Measurements from ENCODE around the gene ANKRD50. TPM values are rescaled to one million over a fixed set of nuclear protein-coding genes. Genes with fewer than 3 reads are reported as not detected.

Gene ANKRD50
- total RNA-seq, 1 donor from 2014 or later = 58.9 TPM

GRCh38 chr4:124641715-124642381 is 70.7 kb downstream of the ANKRD50 start:
- Mint-ChIP-seq H3K36me3 (ENCODE audit: unreplicated experiment) (no peaks in the 10 kb centered on the region), H3K9me3 (ENCODE audit: unreplicated experiment) (peaks cover 2% of the 10 kb centered on the region), H3K27ac (ENCODE audit: unreplicated experiment) (no peak overlapping the region)

DNA sequence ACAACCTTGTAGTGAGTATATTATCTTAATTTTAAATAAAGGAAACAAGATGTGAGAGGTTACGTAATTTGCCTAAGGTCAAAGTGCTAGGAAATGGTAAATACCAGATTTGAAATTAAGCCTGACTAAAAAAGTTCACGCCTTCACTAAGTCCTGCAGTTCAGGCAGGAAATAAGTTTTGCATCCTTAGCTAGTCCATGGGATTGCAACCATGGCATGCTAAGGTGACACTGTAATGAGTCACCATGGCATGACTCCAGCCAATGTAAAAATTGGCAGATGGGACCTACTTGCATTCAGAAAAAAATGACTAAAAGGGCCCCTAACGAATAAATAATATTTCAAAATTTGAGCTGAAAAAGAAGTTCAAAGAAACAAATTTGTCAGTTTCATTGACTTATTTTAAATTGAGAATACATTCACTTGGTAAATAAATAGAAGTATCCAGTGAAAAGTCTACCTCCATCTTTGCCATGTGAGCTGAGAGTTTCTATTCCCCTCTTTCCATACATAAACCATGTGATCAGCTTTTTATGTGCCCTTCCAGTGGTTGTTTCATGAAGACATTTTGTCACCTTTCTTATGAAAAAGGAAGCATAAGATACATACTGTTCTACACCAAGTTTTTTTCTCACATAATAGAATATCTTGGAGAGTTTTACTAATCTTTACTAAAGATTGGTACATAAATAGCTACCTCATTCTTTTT is 72.4 kb downstream of the ANKRD50 start:
- Mint-ChIP-seq H3K4me3 (ENCODE audit: unreplicated experiment) (no peak overlapping the region), H3K36me3 (ENCODE audit: unreplicated experiment) (no peaks in the 10 kb centered on the region), H3K4me1 (ENCODE audit: low read depth, unreplicated experiment) (peaks cover 18% of the 10 kb centered on the region), H3K27ac (ENCODE audit: unreplicated experiment) (no peak overlapping the region), H3K9me3 (ENCODE audit: unreplicated experiment) (peaks cover 5% of the 10 kb centered on the region), H3K27me3 (ENCODE audit: unreplicated experiment) (no peaks in the 10 kb centered on the region)
- no peak for DNase-seq
- TF ChIP-seq, protein P1, sequence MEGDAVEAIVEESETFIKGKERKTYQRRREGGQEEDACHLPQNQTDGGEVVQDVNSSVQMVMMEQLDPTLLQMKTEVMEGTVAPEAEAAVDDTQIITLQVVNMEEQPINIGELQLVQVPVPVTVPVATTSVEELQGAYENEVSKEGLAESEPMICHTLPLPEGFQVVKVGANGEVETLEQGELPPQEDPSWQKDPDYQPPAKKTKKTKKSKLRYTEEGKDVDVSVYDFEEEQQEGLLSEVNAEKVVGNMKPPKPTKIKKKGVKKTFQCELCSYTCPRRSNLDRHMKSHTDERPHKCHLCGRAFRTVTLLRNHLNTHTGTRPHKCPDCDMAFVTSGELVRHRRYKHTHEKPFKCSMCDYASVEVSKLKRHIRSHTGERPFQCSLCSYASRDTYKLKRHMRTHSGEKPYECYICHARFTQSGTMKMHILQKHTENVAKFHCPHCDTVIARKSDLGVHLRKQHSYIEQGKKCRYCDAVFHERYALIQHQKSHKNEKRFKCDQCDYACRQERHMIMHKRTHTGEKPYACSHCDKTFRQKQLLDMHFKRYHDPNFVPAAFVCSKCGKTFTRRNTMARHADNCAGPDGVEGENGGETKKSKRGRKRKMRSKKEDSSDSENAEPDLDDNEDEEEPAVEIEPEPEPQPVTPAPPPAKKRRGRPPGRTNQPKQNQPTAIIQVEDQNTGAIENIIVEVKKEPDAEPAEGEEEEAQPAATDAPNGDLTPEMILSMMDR (IDR thresholded peaks at IDR 0.05; ENCODE audit: partially characterized antibody, unreplicated experiment) = no peak

More at GRCh38 chr4:124641715-124642381, 70.7 kb downstream of the ANKRD50 start:
- peaks cover 6% of the 10 kb centered on the region for H3K4me1 Mint-ChIP-seq (ENCODE audit: low read depth, unreplicated experiment)
- DNase-seq = no peak
- TF ChIP-seq, protein P1 (IDR thresholded peaks at IDR 0.05; ENCODE audit: partially characterized antibody, unreplicated experiment) = no peak
- no peaks in the 10 kb centered on the region for H3K27me3 Mint-ChIP-seq (ENCODE audit: unreplicated experiment)
- no peak overlapping the region for H3K4me3 Mint-ChIP-seq (ENCODE audit: unreplicated experiment)

DNA sequence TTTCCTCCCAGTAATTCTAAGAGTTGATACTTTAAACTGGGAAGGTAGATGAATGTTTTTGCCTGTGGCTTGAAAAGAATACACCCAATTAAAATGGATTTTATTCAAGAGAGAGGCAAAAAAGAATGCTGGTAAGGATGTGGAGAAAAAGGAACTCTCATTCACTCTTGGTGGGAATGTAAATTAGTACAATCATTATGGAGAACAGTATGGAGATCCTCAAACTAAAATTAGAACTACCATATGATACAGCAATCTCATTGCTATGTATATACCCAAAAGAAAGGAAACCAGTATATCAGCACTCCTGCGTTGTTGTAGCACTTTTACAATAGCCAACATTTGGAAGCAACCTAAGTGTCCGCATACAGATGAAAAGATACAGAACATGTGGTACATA is 75.2 kb downstream of the ANKRD50 start:
- peak overlapping the region; percentile 74 for H3K27ac Mint-ChIP-seq (ENCODE audit: unreplicated experiment)
- TF ChIP-seq, protein P1 (IDR thresholded peaks at IDR 0.05; ENCODE audit: partially characterized antibody, unreplicated experiment) = no peak
- H3K4me3 Mint-ChIP-seq (ENCODE audit: unreplicated experiment) = no peak overlapping the region
- no peaks in the 10 kb centered on the region for H3K36me3 Mint-ChIP-seq (ENCODE audit: unreplicated experiment)
- peaks cover 5% of the 10 kb centered on the region for H3K9me3 Mint-ChIP-seq (ENCODE audit: unreplicated experiment)
- no peaks in the 10 kb centered on the region for H3K27me3 Mint-ChIP-seq (ENCODE audit: unreplicated experiment)
- no peak for DNase-seq
- peaks cover 21% of the 10 kb centered on the region for H3K4me1 Mint-ChIP-seq (ENCODE audit: low read depth, unreplicated experiment)

DNA sequence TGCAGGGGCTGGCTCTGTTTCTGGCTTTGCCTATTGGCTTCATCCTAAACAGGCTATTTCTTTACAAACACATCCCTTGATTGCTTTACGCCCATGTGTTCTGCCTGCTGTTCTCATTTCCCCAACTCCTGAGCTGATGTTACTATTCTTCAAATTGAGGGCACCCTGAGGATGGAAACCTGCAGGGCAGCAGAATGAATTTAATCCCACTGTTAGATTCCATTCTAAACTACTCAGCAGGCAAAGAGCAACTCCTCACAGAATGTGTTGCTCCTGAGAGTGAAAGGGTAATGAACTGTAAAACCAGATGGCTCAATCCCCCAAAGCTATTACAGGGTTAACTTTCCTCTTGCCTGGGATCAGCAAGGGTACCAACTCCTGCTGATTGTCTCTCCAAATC is 75.7 kb downstream of the ANKRD50 start:
- Mint-ChIP-seq H3K4me3 (ENCODE audit: unreplicated experiment) (peak overlapping the region; percentile 55), H3K27ac (ENCODE audit: unreplicated experiment) (peak overlapping the region; percentile 74), H3K4me1 (ENCODE audit: low read depth, unreplicated experiment) (peaks cover 19% of the 10 kb centered on the region), H3K27me3 (ENCODE audit: unreplicated experiment) (no peaks in the 10 kb centered on the region), H3K36me3 (ENCODE audit: unreplicated experiment) (no peaks in the 10 kb centered on the region), H3K9me3 (ENCODE audit: unreplicated experiment) (peaks cover 5% of the 10 kb centered on the region)
- TF ChIP-seq, protein P1 (IDR thresholded peaks at IDR 0.05; ENCODE audit: partially characterized antibody, unreplicated experiment) = no peak
- DNase-seq = no peak

DNA sequence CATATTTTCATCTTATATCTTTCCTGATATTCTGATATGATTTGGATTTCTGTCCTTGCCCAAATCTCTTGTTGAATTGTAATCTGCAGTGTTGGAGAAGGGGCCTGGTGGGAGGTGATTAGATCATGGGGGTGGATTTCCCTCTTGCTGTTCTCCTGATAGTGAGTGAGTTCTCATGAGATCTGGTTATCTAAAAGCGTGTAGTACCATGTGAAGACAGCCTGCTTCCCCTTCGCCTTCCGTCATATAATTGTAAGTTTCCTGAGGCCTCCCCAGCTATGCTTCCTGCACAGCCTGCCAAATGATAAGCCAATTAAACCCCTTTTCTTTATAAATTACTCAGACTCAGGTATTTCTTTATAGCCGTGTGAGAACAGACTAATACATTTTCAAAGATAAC is 77.2 kb downstream of the ANKRD50 start:
- peaks cover 18% of the 10 kb centered on the region for H3K4me1 Mint-ChIP-seq (ENCODE audit: low read depth, unreplicated experiment)
- no peaks in the 10 kb centered on the region for H3K36me3 Mint-ChIP-seq (ENCODE audit: unreplicated experiment)
- H3K27me3 Mint-ChIP-seq (ENCODE audit: unreplicated experiment) = no peaks in the 10 kb centered on the region
- peak overlapping the region; percentile 80 for H3K27ac Mint-ChIP-seq (ENCODE audit: unreplicated experiment)
- DNase-seq = no peak
- TF ChIP-seq, protein P1 (IDR thresholded peaks at IDR 0.05; ENCODE audit: partially characterized antibody, unreplicated experiment) = no peak
- no peak overlapping the region for H3K4me3 Mint-ChIP-seq (ENCODE audit: unreplicated experiment)
- peaks cover 5% of the 10 kb centered on the region for H3K9me3 Mint-ChIP-seq (ENCODE audit: unreplicated experiment)
